ENCODE measurements around the gene LASP1.

- no peak for TF ChIP-seq CTCF (IDR thresholded peaks at IDR 0.05)
- TF ChIP-seq POLR2A (IDR thresholded peaks at IDR 0.05) = no peak
Measured at GRCh38 chr17:38890410-38890746, 20.5 kb downstream of the LASP1 start.

Data from thyroid gland (tissue), 4 donors.